Globus pallidus (tissue), 1 donor: ENCODE measurements around the gene AUTS2.

Source experiments
- DNase-seq: peaks from one replicate; pipeline ENCODE4 v3.0.0-alpha.2; 2015; ENCODE audit warnings: low spot score

AUTS2 gene

GRCh38 chr7:70307544-70308106, 709.4 kb downstream of the AUTS2 start:
- no peak for DNase-seq

- no peak for DNase-seq
Observed at GRCh38 chr7:70312336-70312735, 714.1 kb downstream of the AUTS2 start.

- no peak for DNase-seq
Observed at GRCh38 chr7:70313271-70313670, 715.0 kb downstream of the AUTS2 start.

- DNase-seq, result no peak
Observed at GRCh38 chr7:70313687-70314086, 715.4 kb downstream of the AUTS2 start.

- DNase-seq, result no peak
Observed at GRCh38 chr7:70314221-70314620, 715.9 kb downstream of the AUTS2 start.

GRCh38 chr7:70316745-70317144, 718.5 kb downstream of the AUTS2 start:
- no peak for DNase-seq

- DNase-seq, result no peak
Observed at GRCh38 chr7:70317356-70317755, 719.1 kb downstream of the AUTS2 start.

GRCh38 chr7:70318511-70318910, 720.2 kb downstream of the AUTS2 start:
- no peak for DNase-seq

GRCh38 chr7:70319057-70319456, 720.8 kb downstream of the AUTS2 start:
- no peak for DNase-seq

- no peak for DNase-seq
Observed at GRCh38 chr7:70321016-70321590, 722.8 kb downstream of the AUTS2 start.

GRCh38 chr7:70322856-70323255, 724.6 kb downstream of the AUTS2 start:
- DNase-seq, result no peak

- DNase-seq, result no peak
Observed at GRCh38 chr7:70325509-70326101, 727.3 kb downstream of the AUTS2 start.

- DNase-seq, result no peak
Observed at GRCh38 chr7:70334295-70334694, 736.0 kb downstream of the AUTS2 start.

- DNase-seq, result no peak
Observed at GRCh38 chr7:70334871-70335270, 736.6 kb downstream of the AUTS2 start.

GRCh38 chr7:70336536-70336935, 738.3 kb downstream of the AUTS2 start:
- no peak for DNase-seq

- no peak for DNase-seq
Observed at GRCh38 chr7:70338015-70338414, 739.7 kb downstream of the AUTS2 start.

- DNase-seq, result no peak
Observed at GRCh38 chr7:70340236-70340635, 742.0 kb downstream of the AUTS2 start.

- DNase-seq, result no peak
Observed at GRCh38 chr7:70341446-70341845, 743.2 kb downstream of the AUTS2 start.

GRCh38 chr7:70343519-70343918, 745.2 kb downstream of the AUTS2 start:
- no peak for DNase-seq

- no peak for DNase-seq
Observed at GRCh38 chr7:70344726-70345125, 746.5 kb downstream of the AUTS2 start.

GRCh38 chr7:70346844-70347462, 748.7 kb downstream of the AUTS2 start:
- DNase-seq, result no peak

GRCh38 chr7:70347463-70348254, 749.4 kb downstream of the AUTS2 start:
- no peak for DNase-seq

GRCh38 chr7:70349031-70349430, 750.8 kb downstream of the AUTS2 start:
- DNase-seq, result no peak
